Astrocyte (in vitro differentiated cells and primary cell): ENCODE results near the gene C22orf39. TPM values are rescaled to one million over a fixed set of nuclear protein-coding genes. Genes with fewer than 3 reads are reported as not detected.

Experiments used
- DNase-seq: peaks from one replicate; pipeline ENCODE4 v3.0.0-alpha.2; 2010; ENCODE audit warnings: low read depth
- FAIRE-seq: peaks from 2 replicates; lab custom pipeline; 2011; peaks lifted over from hg19 to GRCh38; lab: Jason Lieb, UNC
- H2AFZ ChIP-seq: 2 replicates; pipeline ENCODE4 v1.6.0; 2012; ENCODE audit warnings: low read depth, low read length, inconsistent platforms
- H3K27ac ChIP-seq: 2 replicates; pipeline ENCODE4 v1.5.1; 2011; ENCODE audit warnings: low read depth, low read length, inconsistent platforms
- H3K27me3 ChIP-seq: 2 replicates; pipeline ENCODE4 v1.6.0; 2011; ENCODE audit warnings: low read length, inconsistent platforms; ENCODE audit not compliant: insufficient read depth
- H3K36me3 ChIP-seq: 2 replicates; pipeline ENCODE4 v1.5.1; 2011; ENCODE audit warnings: low read length, inconsistent platforms; ENCODE audit not compliant: insufficient read depth
- H3K4me1 ChIP-seq: 2 replicates; pipeline ENCODE4 v1.5.1; 2011; ENCODE audit warnings: low read length, inconsistent platforms; ENCODE audit not compliant: insufficient read depth
- H3K4me2 ChIP-seq: 2 replicates; pipeline ENCODE4 v1.6.0; 2012; ENCODE audit warnings: low read length, inconsistent platforms
- H3K4me3 ChIP-seq: 2 replicates; pipeline ENCODE4 v1.5.1; 2011; ENCODE audit warnings: low read depth, mild to moderate bottlenecking, low read length, inconsistent platforms; ENCODE audit not compliant: insufficient read depth
- H3K79me2 ChIP-seq: 2 replicates; pipeline ENCODE4 v1.6.0; 2012; ENCODE audit warnings: mild to moderate bottlenecking, low read length, inconsistent platforms; ENCODE audit not compliant: insufficient read depth
- H3K9ac ChIP-seq: 2 replicates; pipeline ENCODE4 v1.6.0; 2012; ENCODE audit warnings: mild to moderate bottlenecking, low read length, inconsistent platforms
- H3K9me3 ChIP-seq: 2 replicates; pipeline ENCODE4 v1.5.1; 2012; ENCODE audit warnings: low read depth, mild to moderate bottlenecking, low read length, inconsistent platforms; ENCODE audit not compliant: insufficient read depth
- H4K20me1 ChIP-seq: 2 replicates; pipeline ENCODE4 v1.6.0; 2012; ENCODE audit warnings: low read length, inconsistent platforms; ENCODE audit not compliant: insufficient read depth
- H3K27ac Mint-ChIP-seq: one replicate; pipeline ENCODE4 v1.8.0; 2021; ENCODE audit warnings: mild to moderate bottlenecking, mixed read lengths; ENCODE audit not compliant: unreplicated experiment
- H3K27me3 Mint-ChIP-seq: one replicate; pipeline ENCODE4 v1.8.0; 2021; ENCODE audit warnings: low read depth, mixed read lengths; ENCODE audit not compliant: unreplicated experiment
- H3K36me3 Mint-ChIP-seq: one replicate; pipeline ENCODE4 v1.8.0; 2021; ENCODE audit warnings: low read depth, mixed read lengths; ENCODE audit not compliant: unreplicated experiment
- H3K4me1 Mint-ChIP-seq: one replicate; pipeline ENCODE4 v1.8.0; 2021; ENCODE audit warnings: low read depth, mixed read lengths; ENCODE audit not compliant: unreplicated experiment
- H3K4me3 Mint-ChIP-seq: one replicate; pipeline ENCODE4 v1.8.0; 2021; ENCODE audit warnings: mild to moderate bottlenecking, moderate library complexity, mixed read lengths; ENCODE audit not compliant: unreplicated experiment
- H3K9me3 Mint-ChIP-seq: one replicate; pipeline ENCODE4 v1.8.0; 2021; ENCODE audit warnings: mild to moderate bottlenecking, mixed read lengths; ENCODE audit not compliant: unreplicated experiment
- EZH2 ChIP-seq: IDR thresholded peaks from 2 replicates; pipeline ENCODE4 v1.6.1; 2012; ENCODE audit warnings: mild to moderate bottlenecking, low read length, inconsistent platforms; ENCODE audit not compliant: insufficient read depth
- total RNA-seq: library from RNA; stranded (reverse); gene quantifications from 2 replicates; pipeline ENCODE4 v1.2.1, GENCODE V29; 2021
- TF ChIP-seq, protein P1 (sequence below): IDR thresholded peaks from 2 replicates; pipeline ENCODE4 v1.5.1; 2011; ENCODE audit warnings: low read depth, mild to moderate bottlenecking, inconsistent platforms, low read length, moderate library complexity; ENCODE audit not compliant: insufficient read depth

C22orf39 gene
- total RNA-seq, 1 donor from 2014 or later = 14.5 TPM

DNA sequence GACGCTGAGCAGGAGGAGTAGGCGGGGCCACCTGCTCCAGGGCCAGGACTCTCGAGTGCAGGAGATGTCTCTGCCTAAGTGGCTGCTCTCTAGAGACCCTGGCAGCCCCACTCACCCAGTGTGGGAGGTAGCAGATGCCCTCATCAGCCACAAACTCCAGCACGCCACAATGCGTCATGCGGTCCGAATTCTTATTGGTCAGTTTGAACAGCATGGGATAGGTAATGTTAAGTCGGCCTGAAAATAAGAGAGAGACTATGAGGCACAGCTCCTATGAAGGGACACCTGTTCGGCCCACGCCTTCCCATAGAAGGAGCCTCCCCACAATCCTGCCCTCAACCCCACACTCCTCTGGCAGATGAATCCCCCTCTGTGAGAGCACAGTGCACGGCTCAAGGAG, 24.1 kb upstream of the C22orf39 start:
- peaks cover 80% of the 10 kb centered on the region for H4K20me1 ChIP-seq
- H3K36me3 ChIP-seq = peaks cover 42% of the 10 kb centered on the region
- TF ChIP-seq EZH2 = no peak
- TF ChIP-seq, protein P1, sequence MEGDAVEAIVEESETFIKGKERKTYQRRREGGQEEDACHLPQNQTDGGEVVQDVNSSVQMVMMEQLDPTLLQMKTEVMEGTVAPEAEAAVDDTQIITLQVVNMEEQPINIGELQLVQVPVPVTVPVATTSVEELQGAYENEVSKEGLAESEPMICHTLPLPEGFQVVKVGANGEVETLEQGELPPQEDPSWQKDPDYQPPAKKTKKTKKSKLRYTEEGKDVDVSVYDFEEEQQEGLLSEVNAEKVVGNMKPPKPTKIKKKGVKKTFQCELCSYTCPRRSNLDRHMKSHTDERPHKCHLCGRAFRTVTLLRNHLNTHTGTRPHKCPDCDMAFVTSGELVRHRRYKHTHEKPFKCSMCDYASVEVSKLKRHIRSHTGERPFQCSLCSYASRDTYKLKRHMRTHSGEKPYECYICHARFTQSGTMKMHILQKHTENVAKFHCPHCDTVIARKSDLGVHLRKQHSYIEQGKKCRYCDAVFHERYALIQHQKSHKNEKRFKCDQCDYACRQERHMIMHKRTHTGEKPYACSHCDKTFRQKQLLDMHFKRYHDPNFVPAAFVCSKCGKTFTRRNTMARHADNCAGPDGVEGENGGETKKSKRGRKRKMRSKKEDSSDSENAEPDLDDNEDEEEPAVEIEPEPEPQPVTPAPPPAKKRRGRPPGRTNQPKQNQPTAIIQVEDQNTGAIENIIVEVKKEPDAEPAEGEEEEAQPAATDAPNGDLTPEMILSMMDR = no peak
- peaks cover 23% of the 10 kb centered on the region for H3K36me3 Mint-ChIP-seq
- no peak overlapping the region for H3K4me3 ChIP-seq
- H3K9me3 ChIP-seq = no peaks in the 10 kb centered on the region
- H3K79me2 ChIP-seq = peaks cover 51% of the 10 kb centered on the region
- no peaks in the 10 kb centered on the region for H3K9me3 Mint-ChIP-seq
- H3K27ac Mint-ChIP-seq = no peak overlapping the region
- no peaks in the 10 kb centered on the region for H3K27me3 Mint-ChIP-seq
- no peaks in the 10 kb centered on the region for H3K4me1 ChIP-seq
- peaks cover 10% of the 10 kb centered on the region for H3K4me1 Mint-ChIP-seq
- H3K27me3 ChIP-seq = no peaks in the 10 kb centered on the region
- no peak overlapping the region for H2AFZ ChIP-seq
- no peak overlapping the region for H3K4me2 ChIP-seq
- H3K4me3 Mint-ChIP-seq = no peak overlapping the region
- DNase-seq (no peak), FAIRE-seq (no peak)
- H3K27ac ChIP-seq = no peak overlapping the region
- no peak overlapping the region for H3K9ac ChIP-seq

DNA sequence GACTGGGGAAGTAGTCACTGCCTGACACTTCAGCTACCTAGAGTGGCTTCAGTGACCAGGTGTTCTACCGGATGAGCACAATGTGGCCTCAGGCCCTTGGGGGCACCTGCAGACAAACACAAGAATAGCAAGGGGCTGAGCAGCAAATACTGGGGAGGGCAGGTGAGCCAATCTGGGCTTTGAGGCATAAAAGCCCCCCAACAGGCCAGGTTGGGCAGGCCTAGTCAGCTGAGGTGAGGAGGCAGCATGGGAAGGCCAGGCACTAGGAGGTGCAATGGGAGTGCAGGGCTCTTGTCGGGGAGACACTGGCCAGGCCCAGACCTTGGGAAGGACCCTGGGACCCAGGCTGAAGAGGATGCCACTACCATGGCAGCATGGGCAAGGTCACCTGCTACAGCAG, 22.5 kb upstream of the C22orf39 start:
- no peak overlapping the region for H3K9ac ChIP-seq
- no peak overlapping the region for H2AFZ ChIP-seq
- Mint-ChIP-seq H3K9me3 (no peaks in the 10 kb centered on the region), H3K27ac (no peak overlapping the region), H3K4me1 (no peaks in the 10 kb centered on the region), H3K27me3 (no peaks in the 10 kb centered on the region), H3K36me3 (peaks cover 23% of the 10 kb centered on the region), H3K4me3 (no peak overlapping the region)
- DNase-seq (no peak), FAIRE-seq (no peak)
- no peaks in the 10 kb centered on the region for H3K27me3 ChIP-seq
- H3K4me1 ChIP-seq = no peaks in the 10 kb centered on the region
- H3K79me2 ChIP-seq = peaks cover 35% of the 10 kb centered on the region
- no peak overlapping the region for H3K4me3 ChIP-seq
- no peak overlapping the region for H3K27ac ChIP-seq
- no peak overlapping the region for H3K4me2 ChIP-seq
- H3K36me3 ChIP-seq = peaks cover 38% of the 10 kb centered on the region
- H3K9me3 ChIP-seq = no peaks in the 10 kb centered on the region
- peaks cover 76% of the 10 kb centered on the region for H4K20me1 ChIP-seq
- TF ChIP-seq EZH2 = no peak
- TF ChIP-seq, protein P1 = no peak

DNA sequence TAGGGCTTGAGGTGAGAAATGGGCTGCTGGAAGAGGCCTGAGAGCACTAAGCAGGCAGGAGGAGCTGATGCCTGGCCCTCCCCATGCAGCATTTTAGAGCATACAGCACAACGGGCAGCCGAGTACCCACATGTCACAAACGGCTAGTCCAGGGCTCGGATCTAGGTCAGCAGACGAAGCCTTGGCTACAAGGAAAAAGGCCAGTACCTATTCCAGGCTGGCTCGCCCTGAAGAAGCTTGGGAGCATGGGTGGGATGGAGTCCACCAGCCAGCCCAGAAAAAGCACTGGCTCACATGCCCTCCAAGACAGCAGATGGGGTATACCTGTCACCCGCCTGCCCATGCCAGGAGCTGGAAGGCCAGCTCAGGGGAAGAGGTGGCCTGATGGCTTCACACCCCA, 21.9 kb upstream of the C22orf39 start:
- Mint-ChIP-seq H3K4me3 (no peak overlapping the region), H3K9me3 (no peaks in the 10 kb centered on the region), H3K27me3 (no peaks in the 10 kb centered on the region), H3K27ac (no peak overlapping the region), H3K36me3 (peaks cover 23% of the 10 kb centered on the region), H3K4me1 (no peaks in the 10 kb centered on the region)
- DNase-seq (no peak), FAIRE-seq (no peak)
- TF ChIP-seq EZH2 = no peak
- TF ChIP-seq, protein P1 = no peak
- H4K20me1 ChIP-seq = peaks cover 76% of the 10 kb centered on the region
- H3K9me3 ChIP-seq = no peaks in the 10 kb centered on the region
- peaks cover 39% of the 10 kb centered on the region for H3K36me3 ChIP-seq
- H3K4me3 ChIP-seq = no peak overlapping the region
- no peaks in the 10 kb centered on the region for H3K27me3 ChIP-seq
- H3K4me2 ChIP-seq = no peak overlapping the region
- H3K9ac ChIP-seq = no peak overlapping the region
- no peak overlapping the region for H2AFZ ChIP-seq
- H3K4me1 ChIP-seq = no peaks in the 10 kb centered on the region
- no peak overlapping the region for H3K27ac ChIP-seq
- H3K79me2 ChIP-seq = peaks cover 29% of the 10 kb centered on the region
